Limb (tissue), 2 donors: ENCODE data around the gene PPM1B.
"Not testable (repeated sequence)": the region's sequence is repeated elsewhere in the genome, so short reads cannot be mapped to it uniquely, and the experiment has no call there.

ENCODE experiments used
- DNase-seq, 2 donors: peaks; one replicate each; pipeline ENCODE4 v3.0.0-alpha.2; 2016; ENCODE audit errors: extremely low spot score in 2 of 2

Gene PPM1B

DNA sequence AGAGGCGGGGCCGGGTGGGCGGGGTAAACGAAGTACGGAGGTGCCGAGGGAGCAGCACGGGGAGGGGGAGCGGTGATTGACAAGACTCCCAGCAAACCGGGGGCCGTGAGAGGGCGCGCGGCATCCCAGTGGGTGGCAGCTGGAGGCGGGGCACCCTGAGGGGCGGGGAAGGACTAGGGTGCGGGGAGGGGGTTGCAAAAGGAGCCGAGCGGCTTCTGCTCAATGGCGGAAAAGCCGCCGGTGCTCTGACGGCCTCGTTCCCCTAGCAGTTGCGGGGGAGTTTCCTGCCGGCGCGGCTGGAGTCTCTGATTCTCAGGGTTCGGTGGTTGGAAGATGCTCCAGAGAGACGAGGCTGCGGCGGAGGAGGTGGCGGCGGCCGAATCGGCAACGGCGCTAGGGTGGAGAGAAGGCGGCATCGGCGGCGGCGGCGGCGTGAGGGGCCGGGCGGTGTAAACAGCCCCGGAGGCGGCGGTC is at the start of gene PPM1B:
Gene PPM1B, plus strand, starts transcription at position 195 of the 474 bp plus-strand sequence. CDS start 32,325 bp downstream, outside the sequence.
- DNase-seq: peak in 1 of 2 donors; percentile 100

DNA sequence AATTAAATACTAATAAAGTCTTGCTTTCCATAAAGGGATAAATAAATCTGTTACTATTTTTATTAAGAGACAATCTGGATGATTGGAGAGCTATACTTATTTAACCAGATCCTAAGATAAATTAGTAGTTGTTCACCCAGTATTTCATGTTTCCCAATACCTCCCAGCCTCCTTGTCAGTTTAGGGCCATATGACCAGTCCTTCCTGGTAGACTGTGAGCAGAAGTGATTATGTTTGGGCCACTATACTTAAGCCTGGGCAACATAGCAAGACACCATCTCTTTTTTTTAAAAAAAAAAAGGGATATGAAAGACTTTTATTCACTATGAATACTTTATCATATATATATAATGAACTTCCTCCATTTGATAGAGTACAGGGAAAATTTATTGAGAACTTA is 48.8 kb upstream of the PPM1B start:
- no peak for DNase-seq

DNA sequence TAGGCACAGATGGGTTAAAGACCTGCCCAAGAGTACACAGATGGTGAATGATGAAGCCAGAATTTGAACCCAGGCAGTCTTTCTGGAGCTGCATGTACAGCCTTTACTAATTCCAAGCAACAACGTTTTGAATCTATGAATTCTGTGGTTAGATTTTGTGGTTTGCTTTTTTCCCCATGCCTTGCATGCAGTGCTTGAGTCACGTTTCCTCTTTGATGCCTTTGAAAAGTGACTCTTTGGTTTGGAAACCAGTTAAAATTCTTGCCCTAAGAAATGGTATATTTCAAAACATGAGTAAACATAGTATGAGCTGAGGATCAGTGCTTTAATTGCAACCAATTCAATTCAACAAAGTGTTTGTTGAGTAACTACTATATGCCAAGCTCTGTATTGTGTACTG is 48.2 kb upstream of the PPM1B start:
- no peak for DNase-seq

DNA sequence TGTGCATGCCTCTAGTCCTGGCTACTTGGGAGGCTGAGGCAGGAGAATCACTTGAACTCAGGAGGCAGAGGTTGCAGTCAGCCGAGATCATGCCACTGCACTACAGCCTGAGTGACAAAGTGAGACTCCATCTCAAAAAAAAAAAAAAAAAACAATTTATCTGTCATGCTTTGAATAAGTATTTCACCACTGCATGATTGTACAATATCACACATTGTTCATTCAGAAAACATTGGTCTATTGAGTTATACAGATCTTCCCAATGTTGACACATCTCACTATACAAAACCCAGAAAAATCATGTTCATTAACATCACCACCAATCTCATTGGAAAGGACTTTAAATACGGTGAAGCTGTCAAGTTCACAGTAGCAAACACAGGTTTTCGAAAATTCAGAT is 46.8 kb upstream of the PPM1B start:
- DNase-seq: no peak

DNA sequence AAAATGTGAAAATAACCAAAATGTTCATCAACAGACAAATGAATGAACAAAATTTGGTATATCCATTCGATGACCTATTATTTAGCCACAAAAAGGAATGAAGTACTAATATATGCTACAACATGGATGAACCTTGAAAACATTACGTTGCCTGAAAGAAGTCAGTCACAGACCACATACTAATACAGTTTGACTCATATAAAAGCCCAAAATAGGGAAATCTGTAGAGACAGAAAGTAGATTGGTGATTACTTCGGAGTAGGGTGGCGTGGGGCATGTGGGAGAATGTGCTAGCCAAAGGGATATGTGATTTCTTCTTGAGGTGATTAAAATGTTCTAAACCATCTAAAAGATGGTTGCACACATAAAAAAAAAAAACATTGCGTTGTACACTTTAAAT is 44.2 kb upstream of the PPM1B start:
- no peak for DNase-seq

DNA sequence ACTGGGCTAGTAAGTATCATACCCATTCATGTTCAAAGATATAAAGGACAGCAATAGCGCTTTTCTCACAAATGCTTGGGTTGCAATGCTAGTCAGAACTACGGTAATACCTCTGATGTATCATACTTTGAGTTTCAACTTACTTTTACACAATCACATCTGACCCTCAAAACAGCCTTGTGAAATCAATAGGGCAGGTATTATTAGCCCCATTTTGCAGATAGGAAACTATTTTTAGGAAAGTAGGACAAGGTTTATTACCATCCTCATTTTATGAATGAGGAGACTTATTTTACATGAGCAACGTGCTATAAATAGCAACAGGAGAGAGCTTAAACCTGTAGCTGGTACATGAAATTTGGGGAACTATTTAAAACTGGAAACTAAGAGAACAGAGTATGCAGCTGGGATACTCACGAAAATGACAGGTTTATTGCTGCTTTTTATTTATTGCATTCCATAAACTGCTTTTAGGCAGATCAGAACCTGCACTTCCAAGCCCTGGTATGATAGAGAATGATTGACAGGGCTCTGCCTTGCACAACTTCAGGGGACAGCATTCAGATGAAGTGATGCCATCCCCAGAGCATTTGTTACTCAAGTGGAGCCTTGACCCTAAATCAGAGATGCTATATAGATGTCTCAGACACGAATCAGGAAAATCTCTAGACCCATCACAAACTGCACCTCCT is 42.4 kb upstream of the PPM1B start:
- no peak for DNase-seq

DNA sequence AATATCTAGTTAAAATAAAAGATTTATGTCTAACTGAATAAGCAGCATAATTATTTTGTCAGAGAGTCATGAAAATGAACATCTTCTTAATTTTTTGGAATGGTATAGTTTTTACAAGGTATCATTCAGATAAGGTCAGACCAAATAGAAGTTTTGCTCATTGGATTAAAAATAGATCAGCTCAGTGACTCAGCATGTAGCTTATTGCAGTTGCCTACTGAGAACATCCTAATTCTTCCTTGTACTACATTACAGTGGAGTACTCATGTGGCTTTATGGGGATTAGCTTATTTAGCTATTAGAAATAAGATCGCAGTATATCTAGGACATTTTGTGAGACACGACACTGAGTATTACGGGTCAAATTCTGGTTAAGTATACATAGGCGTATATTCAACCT is 38.2 kb upstream of the PPM1B start:
- no peak for DNase-seq

DNA sequence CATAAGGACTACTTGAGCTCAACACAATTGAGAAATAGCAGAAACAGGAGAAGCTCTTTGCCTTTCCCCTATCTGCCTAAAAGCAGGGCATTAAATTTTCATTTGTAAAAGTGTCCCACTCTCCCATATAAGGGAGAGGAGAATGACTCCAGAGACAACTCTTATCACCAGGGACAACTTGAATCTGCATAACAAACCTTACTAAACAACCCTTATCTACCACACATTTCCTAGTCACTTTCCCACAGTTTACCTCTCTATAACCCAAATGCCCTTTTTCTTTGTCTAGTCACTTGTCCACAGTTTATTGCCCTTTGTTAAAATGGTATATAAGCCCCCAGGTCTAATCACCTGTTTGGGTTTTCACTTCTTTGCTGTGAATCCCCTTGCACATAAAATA is 37.5 kb upstream of the PPM1B start:
- no peak for DNase-seq

DNA sequence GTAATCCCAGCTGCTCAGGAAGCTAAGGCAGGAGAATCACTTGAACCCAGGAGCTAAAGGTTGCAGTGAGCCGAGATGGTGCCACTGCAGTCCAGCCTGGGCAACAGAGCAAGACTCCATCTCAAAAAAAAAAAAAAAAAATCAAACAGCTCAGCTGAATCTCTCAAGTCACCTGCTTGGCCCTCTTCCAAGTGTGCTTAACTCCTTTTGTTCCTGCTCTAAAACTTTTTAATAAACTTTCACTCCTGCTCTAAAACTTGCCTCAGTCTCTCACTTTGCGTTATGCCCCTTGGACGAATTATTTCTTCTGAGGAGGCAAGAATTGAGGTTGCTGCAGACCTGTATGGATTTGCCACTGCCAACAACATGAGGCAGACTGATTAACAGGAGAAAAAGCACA is 35.1 kb upstream of the PPM1B start:
- not testable (repeated sequence) for DNase-seq

DNA sequence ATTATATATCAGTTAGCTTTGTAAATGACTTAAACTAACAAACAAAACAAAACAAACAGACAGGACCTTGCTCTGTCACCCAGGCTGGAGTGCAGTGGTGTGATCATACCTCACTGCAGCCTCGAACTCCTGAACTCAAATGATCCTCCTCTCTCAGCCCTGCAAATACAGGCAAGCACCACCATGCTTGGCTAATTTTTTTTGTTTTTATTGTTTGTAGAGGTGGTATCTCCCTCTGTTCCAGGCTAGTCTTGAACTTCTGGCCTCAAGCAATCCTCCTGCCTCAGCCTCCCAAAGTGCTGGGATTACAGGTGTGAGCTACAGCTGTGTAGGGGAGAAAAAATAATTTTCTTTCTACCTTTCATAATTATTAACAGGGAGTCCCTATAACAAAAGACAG is 33.8 kb upstream of the PPM1B start:
- DNase-seq: no peak

DNA sequence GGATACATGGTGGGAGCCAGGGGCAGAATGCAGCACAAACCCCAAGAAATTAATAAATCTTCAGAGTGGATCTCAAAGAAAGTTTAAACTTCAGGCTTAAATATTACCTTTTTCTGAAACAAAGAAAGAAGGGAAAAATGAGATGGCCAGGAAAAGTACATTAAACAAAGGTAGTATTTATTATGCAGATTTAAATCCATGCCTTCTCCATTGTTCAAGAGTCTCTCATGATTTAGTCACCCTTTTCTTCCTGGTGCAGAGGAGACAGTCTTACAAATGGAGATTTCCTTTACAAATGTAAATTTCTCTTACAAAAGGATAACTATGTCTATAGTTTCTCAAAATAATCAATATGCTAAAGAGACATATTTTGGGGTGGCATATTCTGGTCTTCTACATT is 33.4 kb upstream of the PPM1B start:
- DNase-seq: no peak

DNA sequence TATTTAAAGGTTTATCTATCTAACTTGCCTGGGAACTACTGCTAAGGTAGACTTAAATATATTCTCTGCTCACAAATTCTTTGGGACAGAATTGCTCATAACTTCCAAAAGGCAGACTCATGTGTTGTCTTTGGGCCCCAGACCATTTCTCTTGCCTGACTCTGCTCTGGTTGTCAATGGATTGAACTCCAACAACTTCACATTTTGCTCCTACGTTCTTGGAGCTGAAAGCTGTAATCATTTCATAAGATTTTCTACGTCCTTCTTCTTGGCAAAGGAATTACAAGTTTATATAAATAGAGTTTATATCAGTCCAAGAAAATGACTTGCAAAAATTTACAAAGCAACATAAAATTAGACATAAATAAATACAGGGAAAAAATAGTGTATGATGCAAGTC is 32.9 kb upstream of the PPM1B start:
- no peak for DNase-seq

DNA sequence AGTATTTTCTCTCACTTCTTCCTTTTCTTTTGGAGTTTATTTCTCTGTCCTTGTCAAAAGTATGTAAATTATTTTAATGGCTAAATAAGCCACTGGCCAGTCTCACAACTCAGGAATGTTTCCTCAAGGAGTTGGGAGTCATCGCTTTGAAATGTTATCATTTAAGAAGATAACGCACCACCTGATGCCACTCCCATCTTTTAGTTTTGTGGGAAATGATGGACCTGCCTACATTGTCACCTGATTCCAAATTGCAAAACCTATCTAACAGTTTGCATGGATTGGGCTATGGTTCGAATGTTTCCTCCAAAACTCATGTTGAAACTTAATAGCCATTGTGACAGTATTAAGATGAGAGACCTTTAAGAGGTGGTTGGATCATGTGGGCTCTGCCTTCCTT is 32.4 kb upstream of the PPM1B start:
- DNase-seq: no peak

DNA sequence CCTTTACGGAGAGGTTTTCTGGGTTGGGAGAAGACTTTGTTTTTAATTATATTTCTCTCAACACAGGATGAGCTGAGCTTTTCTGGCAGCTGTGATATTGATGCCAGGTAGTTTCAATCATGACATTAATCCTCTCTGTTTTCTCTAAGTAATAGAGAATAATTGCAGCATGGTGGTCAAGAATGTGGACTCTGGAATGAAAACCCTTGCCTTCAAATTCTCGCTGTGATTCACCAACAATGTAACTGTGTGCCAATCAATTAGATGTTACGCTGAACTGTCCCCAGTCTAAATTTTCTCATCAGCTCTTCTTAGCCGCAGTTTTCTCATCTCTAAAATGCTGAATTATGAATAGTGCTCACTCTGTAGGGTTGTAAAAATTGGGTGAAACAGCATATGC is 31.6 kb upstream of the PPM1B start:
- no peak for DNase-seq

DNA sequence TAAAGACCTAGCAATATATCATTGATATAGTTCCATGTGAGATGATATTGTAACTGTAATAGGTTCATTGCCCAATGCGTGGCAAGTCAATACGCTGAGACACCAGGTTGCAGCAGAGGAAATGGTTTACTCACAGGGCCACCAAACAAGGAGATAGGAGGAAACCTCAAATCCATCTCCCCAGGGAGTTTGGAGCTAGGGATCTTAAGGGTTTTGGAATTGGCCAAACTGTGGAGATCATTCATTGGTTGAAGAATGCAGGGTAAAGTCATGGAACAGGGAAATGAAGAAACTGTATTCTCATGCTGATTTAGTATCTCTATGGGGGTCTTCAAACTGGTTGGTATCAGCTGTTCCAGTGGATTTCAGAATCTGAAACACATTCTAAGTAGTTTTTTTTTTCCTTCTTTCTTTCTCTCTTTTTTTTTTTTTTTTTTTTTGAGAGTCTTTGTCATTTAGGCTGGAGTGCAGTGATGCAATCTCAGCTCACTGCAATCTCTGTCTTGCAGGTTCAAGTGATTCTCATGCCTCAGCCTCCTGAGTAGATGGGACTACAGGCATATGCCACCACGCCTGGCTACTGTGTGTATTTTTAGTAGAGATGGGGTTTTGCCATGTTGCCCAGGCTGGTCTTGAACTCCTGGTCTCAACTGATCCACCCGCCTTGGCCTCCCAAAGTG is 30.7 kb upstream of the PPM1B start:
- DNase-seq: no peak

DNA sequence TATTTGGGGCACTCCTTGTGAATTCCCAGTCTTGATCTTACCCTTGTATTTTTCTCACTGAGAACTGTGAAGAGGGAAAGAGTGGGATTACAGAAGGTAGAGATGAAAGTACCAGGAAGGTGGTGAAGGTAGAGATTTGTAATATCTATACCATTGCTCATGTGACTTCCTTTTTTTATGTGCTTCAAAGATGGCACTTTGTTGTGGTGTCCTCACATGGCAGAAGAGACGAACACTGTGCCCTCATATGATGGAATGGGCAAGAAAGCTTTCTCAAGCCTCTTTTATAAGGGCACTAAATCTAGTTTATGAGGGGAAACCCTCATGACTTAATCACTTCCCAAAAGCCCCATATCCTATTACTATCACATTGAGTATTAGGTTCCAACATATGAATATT is 28.9 kb upstream of the PPM1B start:
- DNase-seq: no peak

DNA sequence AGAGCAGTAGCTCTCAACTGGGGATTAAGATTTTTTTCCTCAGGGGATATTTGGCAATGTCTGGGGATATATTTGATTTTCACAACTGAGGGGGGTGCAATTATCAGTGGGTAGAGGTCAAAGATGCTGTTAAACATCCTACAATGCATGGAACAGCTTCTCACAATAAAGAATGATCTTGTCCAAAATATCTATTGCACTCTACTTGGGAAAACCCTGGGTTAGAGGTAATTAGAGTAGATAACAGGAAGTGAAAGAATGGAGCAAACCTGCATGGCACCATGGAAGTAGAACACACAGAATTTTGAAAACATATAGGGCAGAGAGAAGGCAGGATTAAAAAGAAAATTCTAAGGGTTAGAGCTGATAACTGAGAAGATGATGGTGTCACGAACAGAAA is 26.4 kb upstream of the PPM1B start:
- DNase-seq: no peak

DNA sequence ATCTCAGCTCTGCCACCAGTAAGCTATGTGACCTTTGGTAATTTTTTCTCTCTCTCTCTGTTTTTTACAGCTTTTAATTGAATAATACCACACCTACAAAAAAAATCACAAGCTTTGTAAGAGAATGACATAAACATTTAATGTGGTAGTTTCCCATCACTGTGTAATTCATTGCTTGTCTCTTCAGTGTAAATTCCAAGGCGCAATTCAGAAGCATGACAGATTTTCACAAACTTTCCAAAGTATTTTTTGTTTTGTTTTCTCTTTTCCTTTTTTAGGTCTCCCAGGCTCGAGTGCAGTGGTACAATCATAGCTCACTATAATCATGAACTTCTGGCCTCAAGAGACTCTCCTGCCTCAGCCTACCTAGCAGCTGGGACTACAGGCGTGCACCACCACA is 25.0 kb upstream of the PPM1B start:
- no peak for DNase-seq

DNA sequence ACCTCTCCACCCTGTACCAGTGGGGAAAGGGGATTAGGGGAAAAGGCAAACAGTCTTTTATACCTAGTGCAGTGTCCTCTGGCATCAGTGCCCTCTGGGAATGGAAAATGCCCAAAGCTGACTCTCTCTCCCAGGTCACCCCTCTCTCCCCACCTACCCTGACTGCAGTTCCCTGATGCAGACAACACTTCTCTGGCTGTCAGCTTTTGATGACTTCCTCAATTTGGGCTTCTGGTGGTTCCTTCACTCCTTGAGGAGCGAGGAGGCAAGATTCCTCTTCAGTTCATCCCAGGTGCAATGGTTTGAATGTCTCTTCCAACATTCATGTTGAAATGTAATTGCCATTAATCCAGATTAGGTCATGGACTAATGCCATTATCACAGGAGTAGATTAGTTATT is 19.7 kb upstream of the PPM1B start:
- no peak for DNase-seq

DNA sequence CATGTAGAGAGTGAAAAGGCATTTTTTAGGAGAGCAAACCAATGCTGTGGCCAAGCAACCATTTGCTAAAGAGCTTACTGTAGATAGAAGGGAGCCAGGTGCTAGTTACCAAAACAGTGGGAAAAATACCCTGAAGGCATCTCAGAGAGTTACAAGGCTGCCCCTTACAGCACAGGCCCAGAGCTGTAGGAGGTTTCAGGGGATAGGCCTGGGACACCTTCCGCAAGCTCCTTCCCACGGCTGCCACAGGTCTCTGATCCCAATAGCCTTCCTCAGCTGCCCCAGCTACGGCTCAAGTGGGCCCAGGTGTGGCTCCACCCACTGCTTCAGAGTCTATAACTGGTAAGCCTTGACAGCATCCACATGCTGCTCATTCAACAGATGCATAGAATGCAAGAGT is 18.2 kb upstream of the PPM1B start:
- no peak for DNase-seq

DNA sequence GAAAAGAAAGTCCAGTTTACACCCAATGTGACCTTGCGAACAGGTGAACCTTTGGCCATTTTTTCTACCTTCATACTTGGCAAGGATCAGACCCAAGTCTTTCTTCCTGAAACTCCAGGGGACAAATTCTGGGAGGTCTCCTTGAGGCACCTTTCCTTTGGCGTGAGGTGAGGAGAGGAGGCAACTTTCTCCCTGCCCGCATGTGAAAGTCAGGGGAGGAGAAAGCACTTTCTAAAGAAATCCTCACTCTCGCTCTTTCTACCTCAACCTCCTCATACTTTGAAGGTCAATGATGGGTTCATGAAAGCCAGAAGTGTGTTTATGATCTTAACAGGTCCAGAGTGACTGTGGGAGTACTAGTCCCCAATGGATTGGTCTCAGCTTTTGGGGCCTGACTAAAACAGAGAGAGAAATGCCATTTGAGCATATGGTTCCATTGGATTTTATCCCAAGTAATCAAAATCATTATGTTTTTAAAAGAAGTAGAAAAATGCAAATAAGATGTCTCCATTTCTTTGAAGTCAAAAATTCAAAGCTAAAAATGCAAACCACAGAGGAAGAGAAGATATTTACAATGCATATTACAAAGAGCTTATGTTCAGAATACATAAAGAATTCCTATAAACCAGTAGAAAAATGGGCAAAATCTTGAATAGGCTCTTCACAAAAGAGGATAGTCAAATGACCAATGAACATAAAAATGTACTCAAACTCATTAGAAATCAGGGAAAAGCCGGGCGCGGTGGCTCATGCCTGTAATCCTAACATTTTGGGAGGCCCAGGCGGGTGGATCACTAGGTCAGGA is 15.6 kb upstream of the PPM1B start:
- no peak for DNase-seq

DNA sequence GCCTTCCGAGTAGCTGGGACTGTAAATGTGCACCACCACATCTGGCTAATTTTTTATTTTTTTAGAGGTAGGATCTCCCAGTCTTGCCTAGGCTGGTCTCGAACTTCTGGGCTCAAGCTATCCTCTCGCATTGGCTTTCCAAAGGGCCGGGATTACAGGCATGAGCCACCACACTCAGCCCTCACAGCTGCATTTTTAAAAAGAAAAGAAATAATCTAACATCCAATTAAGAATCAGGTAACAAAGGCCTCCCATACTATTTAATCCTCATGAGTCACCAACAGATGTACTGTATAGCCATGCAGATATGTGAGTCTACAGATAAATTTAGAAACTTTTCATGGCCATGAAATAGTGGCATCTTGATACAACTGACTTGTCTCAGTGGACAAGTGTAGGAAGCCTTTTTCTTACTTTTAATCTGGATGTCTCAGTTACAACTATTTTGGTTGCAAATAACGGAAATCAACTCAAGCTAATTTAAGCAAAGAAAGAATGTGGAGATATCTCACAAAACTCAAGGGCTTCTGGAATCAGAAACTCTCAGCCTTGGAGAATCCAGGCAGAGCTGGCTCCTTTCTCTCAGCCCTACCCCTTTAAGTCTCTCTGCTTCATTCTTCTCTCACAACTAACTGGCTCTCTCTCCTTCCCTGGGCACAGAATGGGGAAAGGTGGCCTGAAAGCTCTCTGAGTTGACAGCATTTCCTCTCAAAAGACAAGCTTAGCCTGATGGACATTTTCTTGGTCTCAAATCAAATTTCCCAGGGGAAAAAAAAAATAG is 12.8 kb upstream of the PPM1B start:
- no peak for DNase-seq
